H9 (cell line): ENCODE data around the gene PDE3A. TPM values are rescaled to one million over a fixed set of nuclear protein-coding genes. Genes with fewer than 3 reads are reported as not detected.

ENCODE experiments used
- DNase-seq: peaks from one replicate; pipeline ENCODE4 v3.0.0-alpha.2; 2017
- H2AFZ ChIP-seq: one replicate; pipeline ENCODE4 v1.6.1; 2013; ENCODE audit warnings: mild to moderate bottlenecking, low read length, control low read depth, moderate library complexity
- H2AK5ac ChIP-seq: 2 replicates; pipeline ENCODE4 v1.6.1; 2013; ENCODE audit warnings: low read length, control low read depth, mixed read lengths; ENCODE audit not compliant: insufficient read length
- H2BK120ac ChIP-seq: one replicate; pipeline ENCODE4 v1.6.1; 2013; ENCODE audit warnings: low read depth, mild to moderate bottlenecking, low read length, control low read depth, inconsistent platforms; ENCODE audit not compliant: poor library complexity, severe bottlenecking
- H2BK12ac ChIP-seq: 2 replicates; pipeline ENCODE4 v1.6.1; 2013; ENCODE audit warnings: low read length, control low read depth, mixed read lengths, low read depth; ENCODE audit not compliant: insufficient read length
- H2BK15ac ChIP-seq: 2 replicates; pipeline ENCODE4 v1.6.1; 2013; ENCODE audit warnings: low read depth, low read length, control low read depth
- H2BK20ac ChIP-seq: one replicate; pipeline ENCODE4 v1.6.1; 2013; ENCODE audit warnings: low read depth, mild to moderate bottlenecking, low read length, control low read depth, inconsistent platforms; ENCODE audit not compliant: poor library complexity, severe bottlenecking
- H2BK5ac ChIP-seq: 2 replicates; pipeline ENCODE4 v1.6.1; 2013; ENCODE audit warnings: low read length, control low read depth, mixed read lengths; ENCODE audit not compliant: insufficient read length
- H3K14ac ChIP-seq: 2 replicates; pipeline ENCODE4 v1.6.1; 2013; ENCODE audit warnings: low read length, control low read depth; ENCODE audit not compliant: insufficient read depth
- H3K18ac ChIP-seq: 2 replicates; pipeline ENCODE4 v1.6.1; 2013; ENCODE audit warnings: low read depth, mild to moderate bottlenecking, mixed read lengths, low read length, control low read depth; ENCODE audit not compliant: insufficient read length
- H3K23ac ChIP-seq: 2 replicates; pipeline ENCODE4 v1.6.1; 2013; ENCODE audit warnings: low read length, control low read depth, mixed read lengths, low read depth; ENCODE audit not compliant: insufficient read length
- H3K23me2 ChIP-seq: 2 replicates; pipeline ENCODE4 v1.6.1; 2013; ENCODE audit warnings: low read depth, mild to moderate bottlenecking, mixed read lengths, low read length, control low read depth; ENCODE audit not compliant: insufficient read length, poor library complexity, severe bottlenecking
- H3K27ac ChIP-seq: 2 replicates; pipeline ENCODE4 v1.5.1; 2013; ENCODE audit warnings: low read length, control low read depth, mixed read lengths, low read depth; ENCODE audit not compliant: insufficient read length
- H3K27me3 ChIP-seq: 2 replicates; pipeline ENCODE4 v1.6.1; 2013; ENCODE audit warnings: low read length, control low read depth, inconsistent platforms; ENCODE audit not compliant: insufficient read depth
- H3K4ac ChIP-seq: 2 replicates; pipeline ENCODE4 v1.6.1; 2013; ENCODE audit warnings: low read depth, mild to moderate bottlenecking, control low read depth, inconsistent platforms, low read length, moderate library complexity
- H3K4me1 ChIP-seq: 2 replicates; pipeline ENCODE4 v1.6.1; 2013; ENCODE audit warnings: low read length, control low read depth, inconsistent platforms; ENCODE audit not compliant: insufficient read depth
- H3K4me2 ChIP-seq: 2 replicates; pipeline ENCODE4 v1.6.1; 2013; ENCODE audit warnings: low read length, control low read depth, mixed read lengths; ENCODE audit not compliant: insufficient read length, insufficient read depth
- H3K56ac ChIP-seq: 2 replicates; pipeline ENCODE4 v1.6.1; 2013; ENCODE audit warnings: low read depth, mild to moderate bottlenecking, mixed read lengths, low read length, control low read depth; ENCODE audit not compliant: insufficient read length
- H3K79me1 ChIP-seq: 2 replicates; pipeline ENCODE4 v1.6.1; 2013; ENCODE audit warnings: low read depth, mild to moderate bottlenecking, moderate library complexity, low read length, control low read depth, inconsistent platforms; ENCODE audit not compliant: insufficient read depth, poor library complexity, severe bottlenecking
- H3K79me2 ChIP-seq: 2 replicates; pipeline ENCODE4 v1.6.1; 2013; ENCODE audit warnings: low read length, control low read depth, inconsistent platforms; ENCODE audit not compliant: insufficient read depth
- H3K9ac ChIP-seq: 2 replicates; pipeline ENCODE4 v1.6.1; 2013; ENCODE audit warnings: low read length, control low read depth, mixed read lengths; ENCODE audit not compliant: insufficient read length; ENCODE audit errors: extremely low read depth
- H3K9me3 ChIP-seq: one replicate; pipeline ENCODE4 v1.6.1; 2013; ENCODE audit warnings: low read depth, low read length, inconsistent platforms; ENCODE audit not compliant: control insufficient read depth
- H3T11ph ChIP-seq: one replicate; pipeline ENCODE4 v1.6.1; 2013; ENCODE audit warnings: mild to moderate bottlenecking, low read length, control low read depth, inconsistent platforms
- H4K20me1 ChIP-seq: one replicate; pipeline ENCODE4 v1.6.1; 2013; ENCODE audit not compliant: control insufficient read depth, insufficient read length, insufficient read depth
- H4K5ac ChIP-seq: 2 replicates; pipeline ENCODE4 v1.6.1; 2013; ENCODE audit warnings: low read depth, mild to moderate bottlenecking, mixed read lengths, low read length, control low read depth; ENCODE audit not compliant: insufficient read length
- H4K8ac ChIP-seq: replicated peaks from 2 replicates; pipeline ENCODE4 v1.6.1; 2013; ENCODE audit warnings: low read length, control low read depth, mixed read lengths, low read depth; ENCODE audit not compliant: insufficient read length
- H4K91ac ChIP-seq: 2 replicates; pipeline ENCODE4 v1.6.1; 2013; ENCODE audit warnings: low read depth, mild to moderate bottlenecking, moderate library complexity, mixed read lengths, low read length, control low read depth; ENCODE audit not compliant: insufficient read length
- H3K27ac Mint-ChIP-seq, 3 experiments: 2 replicates in 2 of 3; 3 replicates in 1 of 3; pipeline ENCODE4 v1.8.0; 2020 to 2021; ENCODE audit warnings: mixed read lengths in 3 of 3, mild to moderate bottlenecking in 1 of 3, moderate library complexity in 1 of 3
- H3K27me3 Mint-ChIP-seq: 2 replicates; pipeline ENCODE4 v1.8.0; 2021; ENCODE audit warnings: low read depth, mild to moderate bottlenecking, moderate library complexity, mixed read lengths
- H3K36me3 Mint-ChIP-seq, 3 experiments: 2 replicates in 2 of 3; 3 replicates in 1 of 3; pipeline ENCODE4 v1.8.0; 2020 to 2021; ENCODE audit warnings: low read depth in 3 of 3, mixed read lengths in 3 of 3; ENCODE audit not compliant: insufficient read depth in 1 of 3
- H3K4me1 Mint-ChIP-seq, 2 experiments: 2 replicates each; pipeline ENCODE4 v1.8.0; 2020; ENCODE audit warnings: mixed read lengths in 2 of 2
- H3K4me3 Mint-ChIP-seq, 2 experiments: 2 replicates in 1 of 2; 3 replicates in 1 of 2; pipeline ENCODE4 v1.8.0; 2020 to 2021; ENCODE audit warnings: mild to moderate bottlenecking in 2 of 2, mixed read lengths in 2 of 2, moderate library complexity in 1 of 2
- H3K9me3 Mint-ChIP-seq, 2 experiments: 2 replicates in 1 of 2; 3 replicates in 1 of 2; pipeline ENCODE4 v1.8.0; 2020; ENCODE audit warnings: mild to moderate bottlenecking in 2 of 2, mixed read lengths in 2 of 2, moderate library complexity in 1 of 2
- CTCF ChIP-seq: fragments of 200-600 bp; sonication (generic); conservative IDR thresholded peaks from 3 replicates; pipeline ENCODE4 v1.8.0; 2021; ENCODE audit warnings: antibody characterized with exemption, mild to moderate bottlenecking
- WGBS: extraction: QIAGEN DNeasy Blood & Tissue Kit; methylation state at CpG from one replicate; pipeline ENCODE4 v1.1.7; 2013; ENCODE audit warnings: missing lambda C conversion rate, low lambda C conversion rate, mixed read lengths; ENCODE audit not compliant: insufficient read length; ENCODE audit errors: extremely low coverage; 5-methylcytosine and 5-hydroxymethylcytosine counted together
- total RNA-seq: library from RNA; stranded (reverse); gene quantifications from 2 replicates; pipeline ENCODE4 v1.2.1, GENCODE V29; 2021

Gene PDE3A
- total RNA-seq, 1 experiment from 2014 or later = 3.0 TPM

DNA sequence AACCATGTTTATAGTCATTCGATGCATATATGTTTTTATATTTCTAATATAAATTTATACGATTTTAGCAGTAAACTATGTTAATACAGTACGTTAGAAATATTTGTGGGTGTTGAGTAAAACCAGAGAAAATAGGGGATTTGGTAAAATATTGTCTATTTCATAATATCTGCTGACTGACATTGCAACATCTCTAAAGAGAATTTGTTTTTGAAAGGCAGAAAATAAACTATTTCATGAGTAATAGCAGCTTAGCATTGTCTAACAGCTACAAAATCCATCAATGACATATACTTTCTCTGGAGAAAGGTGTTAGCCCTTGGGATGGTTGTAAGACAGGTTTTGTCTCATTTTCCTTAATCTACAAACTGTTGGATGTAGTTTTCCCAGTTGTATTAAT is 144.9 kb downstream of the PDE3A start:
- Histone ChIP-seq H2BK12ac (no peak overlapping the region), H2BK20ac (no peak overlapping the region), H3K9me3 (no peaks in the 10 kb centered on the region), H4K8ac (no peak overlapping the region), H3K4ac (no peak overlapping the region), H4K91ac (no peak overlapping the region), H3K4me1 (no peaks in the 10 kb centered on the region), H3K79me2 (no peaks in the 10 kb centered on the region), H3K79me1 (no peaks in the 10 kb centered on the region), H3K14ac (no peak overlapping the region), H2BK5ac (no peak overlapping the region), H3K4me2 (no peak overlapping the region), H2BK15ac (no peak overlapping the region), H3K27ac (no peak overlapping the region), H2AFZ (no peak overlapping the region), H3T11ph (no peak overlapping the region), H2AK5ac (no peak overlapping the region), H4K20me1 (no peaks in the 10 kb centered on the region), H3K27me3 (no peaks in the 10 kb centered on the region), H3K9ac (no peak overlapping the region), H4K5ac (no peak overlapping the region), H3K23ac (no peak overlapping the region), H3K56ac (no peak overlapping the region), H3K23me2 (no peaks in the 10 kb centered on the region), H2BK120ac (no peak overlapping the region), H3K18ac (no peak overlapping the region)
- Mint-ChIP-seq H3K36me3 (no peaks in the 10 kb centered on the region), H3K27me3 (no peaks in the 10 kb centered on the region), H3K4me3 (no peak overlapping the region), H3K4me1 (no peaks in the 10 kb centered on the region), H3K9me3 (no peaks in the 10 kb centered on the region), H3K27ac (no peak overlapping the region)
- 100% methylated on average over 2 of the region's 3 CpGs for WGBS
- no peak for DNase-seq
- no peak for TF ChIP-seq CTCF
